Fibroblast of lung (primary cell): ENCODE measurements around the gene INS. TPM values are rescaled to one million over a fixed set of nuclear protein-coding genes. Genes with fewer than 3 reads are reported as not detected.

Experiments used
- DNase-seq, 2 donors: peaks; one replicate each; pipeline versions ENCODE4 v3.0.0 to v3.0.0-alpha.2; 2010; ENCODE audit warnings: low read depth in 2 of 2
- H2AFZ ChIP-seq: 2 replicates; pipeline ENCODE4 v1.5.1; 2012; ENCODE audit warnings: low read length, control low read depth, inconsistent platforms
- H3K27ac ChIP-seq: 2 replicates; pipeline ENCODE4 v1.5.1; 2011; ENCODE audit warnings: low read length, control low read depth; ENCODE audit not compliant: insufficient read depth
- H3K27me3 ChIP-seq: 2 replicates; pipeline ENCODE4 v1.5.1; 2011; ENCODE audit warnings: mild to moderate bottlenecking, low read length; ENCODE audit not compliant: control insufficient read depth, insufficient read depth
- H3K36me3 ChIP-seq: 2 replicates; pipeline ENCODE4 v1.5.1; 2011; ENCODE audit warnings: low read length; ENCODE audit not compliant: control insufficient read depth, insufficient read depth
- H3K4me1 ChIP-seq: 2 replicates; pipeline ENCODE4 v1.5.1; 2011; ENCODE audit warnings: low read length; ENCODE audit not compliant: control insufficient read depth, insufficient read depth; ENCODE audit errors: extremely low read depth
- H3K4me2 ChIP-seq: 2 replicates; pipeline ENCODE4 v1.5.1; 2011; ENCODE audit warnings: low read length, control low read depth; ENCODE audit not compliant: insufficient read depth; ENCODE audit errors: extremely low read depth
- H3K4me3 ChIP-seq, 4 experiments: fragments of 200-600 bp in 1 of 4; sonication (generic) in 1 of 4; replicated peaks in 1 of 4; 2 replicates each; pipeline ENCODE4 v1.5.1; 2011 to 2016; ENCODE audit warnings: low read length in 4 of 4, low read depth in 3 of 4, mild to moderate bottlenecking in 3 of 4, control low read depth in 2 of 4, inconsistent platforms in 1 of 4, mixed read lengths in 1 of 4; ENCODE audit not compliant: insufficient read depth in 1 of 4; ENCODE audit errors: control extremely low read depth in 1 of 4
- H3K79me2 ChIP-seq: 2 replicates; pipeline ENCODE4 v1.5.1; 2012; ENCODE audit warnings: mild to moderate bottlenecking, low read length, inconsistent platforms; ENCODE audit not compliant: control insufficient read depth, insufficient read depth
- H3K9ac ChIP-seq: 2 replicates; pipeline ENCODE4 v1.5.1; 2011; ENCODE audit warnings: mild to moderate bottlenecking, low read length, control low read depth; ENCODE audit not compliant: insufficient read depth
- H3K9me3 ChIP-seq: 2 replicates; pipeline ENCODE4 v1.5.1; 2012; ENCODE audit warnings: low read depth, low read length; ENCODE audit not compliant: control insufficient read depth, insufficient read depth
- H4K20me1 ChIP-seq: 2 replicates; pipeline ENCODE4 v1.5.1; 2011; ENCODE audit warnings: low read length; ENCODE audit not compliant: control insufficient read depth, insufficient read depth; ENCODE audit errors: extremely low read depth
- EZH2 ChIP-seq: IDR thresholded peaks from 2 replicates; pipeline ENCODE4 v1.5.1; 2012; ENCODE audit warnings: low read length, control low read depth, mild to moderate bottlenecking; ENCODE audit errors: missing control alignments
- polyA plus RNA-seq, 2 donors: library from polyadenylated mRNA; depleted of rRNA in 1 of 2; stranded (reverse) in 1 of 2; unstranded in 1 of 2; fragments of >200 nt; gene quantifications; 2 replicates each; pipeline ENCODE4 v1.2.1, GENCODE V29; 2011 to 2012; ENCODE audit warnings: missing spikeins in 1 of 2
- total RNA-seq: library from RNA; depleted of rRNA; stranded (reverse); fragments of >200 nt; gene quantifications from 2 replicates; pipeline ENCODE4 v1.2.1, GENCODE V29; 2014
- TF ChIP-seq, protein P1 (sequence below), 2 donors: IDR thresholded peaks in 1 of 2; conservative IDR thresholded peaks in 1 of 2; 1 replicate in 1 of 2; 2 replicates in 1 of 2; pipeline ENCODE4 v1.5.1; 2011 to 2012; ENCODE audit warnings: low read length in 2 of 2, control low read depth in 1 of 2, inconsistent platforms in 1 of 2, low read depth in 1 of 2, mild to moderate bottlenecking in 1 of 2

The INS gene
- total and polyA plus RNA-seq, 2 donors (not counting 1 experiment from before 2014, with no cell fraction given): not detected

- no peak for DNase-seq
Observed at GRCh38 chr11:2204361-2205213, 43.6 kb upstream of the INS start.

DNA sequence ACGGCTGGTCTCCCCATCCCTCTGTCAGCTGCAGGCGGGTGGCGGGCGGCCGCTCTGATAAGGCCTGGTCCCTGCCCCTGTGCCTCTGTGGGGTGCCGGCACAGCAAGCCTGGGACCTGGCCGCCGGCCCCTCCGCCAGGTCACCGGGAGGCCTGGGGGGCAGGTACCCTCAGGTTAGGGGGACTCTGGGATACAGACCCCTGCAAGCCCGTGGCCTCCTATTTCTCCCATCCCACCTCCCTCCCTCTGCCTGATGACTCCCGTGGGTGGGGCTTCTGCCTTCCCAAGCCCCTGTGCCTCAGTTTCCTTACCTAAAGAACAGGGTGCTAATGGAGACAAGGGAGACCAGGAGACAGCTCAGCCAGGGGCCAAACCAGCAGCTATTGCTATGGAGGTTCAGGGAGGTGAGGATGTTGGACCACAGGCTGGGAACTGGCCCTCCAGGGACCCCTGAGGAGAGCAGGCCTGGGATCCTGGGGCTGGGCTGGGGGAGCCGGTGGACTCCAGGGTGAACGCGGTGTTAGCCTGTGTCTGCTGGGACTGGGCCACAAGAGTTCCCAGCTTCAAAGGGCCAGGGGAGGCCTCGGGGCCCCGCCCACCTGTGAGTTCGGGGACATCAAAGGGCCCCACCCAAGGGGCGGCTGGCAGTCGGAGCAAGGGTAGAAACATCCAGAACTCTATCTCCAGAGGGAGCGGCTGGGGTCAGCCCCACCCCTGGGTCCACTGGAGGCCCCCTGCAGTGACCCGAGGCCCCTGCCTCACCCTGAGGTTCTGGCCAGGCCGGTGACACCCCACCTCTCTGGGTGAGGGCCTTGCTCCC is 42.6 kb upstream of the INS start:
- Histone ChIP-seq H3K36me3 (no peaks in the 10 kb centered on the region), H4K20me1 (no peaks in the 10 kb centered on the region), H2AFZ (no peak overlapping the region), H3K4me1 (no peaks in the 10 kb centered on the region), H3K9ac (no peak overlapping the region), H3K9me3 (no peaks in the 10 kb centered on the region), H3K27ac (no peak overlapping the region), H3K4me2 (no peak overlapping the region), H3K4me3 (no peak overlapping the region), H3K79me2 (no peaks in the 10 kb centered on the region), H3K27me3 (no peaks in the 10 kb centered on the region)
- no peak for DNase-seq
- TF ChIP-seq, protein P1, sequence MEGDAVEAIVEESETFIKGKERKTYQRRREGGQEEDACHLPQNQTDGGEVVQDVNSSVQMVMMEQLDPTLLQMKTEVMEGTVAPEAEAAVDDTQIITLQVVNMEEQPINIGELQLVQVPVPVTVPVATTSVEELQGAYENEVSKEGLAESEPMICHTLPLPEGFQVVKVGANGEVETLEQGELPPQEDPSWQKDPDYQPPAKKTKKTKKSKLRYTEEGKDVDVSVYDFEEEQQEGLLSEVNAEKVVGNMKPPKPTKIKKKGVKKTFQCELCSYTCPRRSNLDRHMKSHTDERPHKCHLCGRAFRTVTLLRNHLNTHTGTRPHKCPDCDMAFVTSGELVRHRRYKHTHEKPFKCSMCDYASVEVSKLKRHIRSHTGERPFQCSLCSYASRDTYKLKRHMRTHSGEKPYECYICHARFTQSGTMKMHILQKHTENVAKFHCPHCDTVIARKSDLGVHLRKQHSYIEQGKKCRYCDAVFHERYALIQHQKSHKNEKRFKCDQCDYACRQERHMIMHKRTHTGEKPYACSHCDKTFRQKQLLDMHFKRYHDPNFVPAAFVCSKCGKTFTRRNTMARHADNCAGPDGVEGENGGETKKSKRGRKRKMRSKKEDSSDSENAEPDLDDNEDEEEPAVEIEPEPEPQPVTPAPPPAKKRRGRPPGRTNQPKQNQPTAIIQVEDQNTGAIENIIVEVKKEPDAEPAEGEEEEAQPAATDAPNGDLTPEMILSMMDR (conservative IDR thresholded peaks at IDR 0.05 in 1 of 2, IDR thresholded peaks at IDR 0.05 in 1 of 2; ENCODE audit: low read depth in 1 of 2, low read length in 2 of 2): no peak
- TF ChIP-seq EZH2: no peak

More at GRCh38 chr11:2204361-2205213, 43.6 kb upstream of the INS start:
- no peak for TF ChIP-seq EZH2
- TF ChIP-seq, protein P1 (conservative IDR thresholded peaks at IDR 0.05 in 1 of 2, IDR thresholded peaks at IDR 0.05 in 1 of 2; ENCODE audit: low read depth in 1 of 2, low read length in 2 of 2): no peak
- no peak overlapping the region for H3K27ac ChIP-seq
- no peak overlapping the region for H2AFZ ChIP-seq
- H4K20me1 ChIP-seq: no peaks in the 10 kb centered on the region
- H3K36me3 ChIP-seq: no peaks in the 10 kb centered on the region
- no peaks in the 10 kb centered on the region for H3K79me2 ChIP-seq
- H3K9ac ChIP-seq: no peak overlapping the region
- no peaks in the 10 kb centered on the region for H3K27me3 ChIP-seq
- no peak overlapping the region for H3K4me2 ChIP-seq
- H3K4me1 ChIP-seq: no peaks in the 10 kb centered on the region
- no peaks in the 10 kb centered on the region for H3K9me3 ChIP-seq
- H3K4me3 ChIP-seq: no peak overlapping the region

GRCh38 chr11:2202900-2203439 is 42.0 kb upstream of the INS start:
- no peak overlapping the region for H3K4me2 ChIP-seq
- no peaks in the 10 kb centered on the region for H3K36me3 ChIP-seq
- H3K9me3 ChIP-seq: no peaks in the 10 kb centered on the region
- TF ChIP-seq, protein P1 (conservative IDR thresholded peaks at IDR 0.05 in 1 of 2, IDR thresholded peaks at IDR 0.05 in 1 of 2; ENCODE audit: low read depth in 1 of 2, low read length in 2 of 2): no peak
- TF ChIP-seq EZH2: no peak
- H3K27me3 ChIP-seq: no peaks in the 10 kb centered on the region
- H3K9ac ChIP-seq: no peak overlapping the region
- H2AFZ ChIP-seq: no peak overlapping the region
- no peak for DNase-seq
- no peaks in the 10 kb centered on the region for H3K4me1 ChIP-seq
- H3K27ac ChIP-seq: no peak overlapping the region
- H4K20me1 ChIP-seq: no peaks in the 10 kb centered on the region
- H3K4me3 ChIP-seq: no peak overlapping the region
- H3K79me2 ChIP-seq: no peaks in the 10 kb centered on the region
